Esophagus squamous epithelium (tissue), 4 donors: Measurements from ENCODE around the gene ZSWIM4.

Experiments used
- CTCF ChIP-seq, 6 experiments: fragments of 450-650 bp in 4 of 6; fragments of 200-600 bp in 2 of 6; sonication (generic) in 2 of 6; IDR thresholded peaks; one replicate each; pipeline ENCODE4 v1.5.1; 2016 to 2019; ENCODE audit warnings: antibody characterized with exemption in 6 of 6, mild to moderate bottlenecking in 4 of 6, moderate library complexity in 4 of 6
- POLR2A ChIP-seq, 4 donors: fragments of 450-650 bp; IDR thresholded peaks; one replicate each; pipeline ENCODE4 v1.6.1; 2017; ENCODE audit warnings: antibody characterized with exemption in 4 of 4, mild to moderate bottlenecking in 4 of 4, moderate library complexity in 3 of 4

- TF ChIP-seq CTCF (IDR thresholded peaks at IDR 0.05) (no peak), POLR2A (IDR thresholded peaks at IDR 0.05) (peak in 1 of 4 donors; percentile 16)
These were observed 55.9 kb downstream of the ZSWIM4 start for GRCh38 chr19:13850910-13851733.
